HG03139 (cell line): ENCODE results near the gene PAX2.

Experiments
- ATAC-seq: cut with Tn5 transposase; IDR thresholded peaks from one replicate; pipeline ENCODE4 v1.9.1; 2021; ENCODE audit not compliant: unreplicated experiment

Gene PAX2

DNA sequence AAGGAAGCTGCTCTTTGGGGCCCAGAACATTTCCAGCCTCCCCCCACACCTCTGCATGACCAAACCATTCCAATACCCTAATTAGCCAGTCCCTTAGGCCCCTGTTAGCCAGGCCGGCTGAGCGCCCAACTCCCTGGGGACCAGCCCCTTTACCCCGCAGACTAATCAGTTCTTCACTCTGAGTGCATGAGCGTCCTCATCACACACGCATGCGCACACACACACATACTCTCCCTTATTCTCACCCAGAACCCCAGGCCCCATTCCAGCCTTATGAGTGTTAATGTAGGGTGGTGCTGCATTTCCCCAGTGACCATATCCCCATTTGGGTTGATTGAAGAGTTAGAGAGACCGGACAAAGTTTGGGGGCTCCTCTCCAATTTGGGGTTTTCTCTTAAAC, 90.4 kb downstream of the PAX2 start:
- ATAC-seq = no peak

DNA sequence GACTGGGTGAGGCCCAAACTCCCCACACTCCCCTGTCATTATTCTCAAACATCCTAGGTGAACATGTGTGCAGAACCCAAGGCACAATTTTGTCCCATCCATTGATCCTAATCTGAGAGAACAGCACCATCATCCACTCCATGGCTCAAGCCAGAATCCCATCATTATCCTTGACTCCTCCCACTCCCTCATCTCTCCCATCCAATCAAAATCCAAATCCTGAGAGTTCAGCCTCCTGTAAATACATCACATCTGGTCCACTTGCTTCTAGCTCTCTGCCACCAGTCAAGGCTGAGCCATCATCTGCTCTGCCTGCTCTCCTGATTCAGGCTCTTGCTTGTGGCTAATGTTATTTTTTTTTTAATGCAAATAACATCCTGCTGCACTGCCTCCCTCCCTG, 91.5 kb downstream of the PAX2 start:
- no peak for ATAC-seq

GRCh38 chr10:100837300-100837699, 91.9 kb downstream of the PAX2 start:
- ATAC-seq = no peak

- no peak for ATAC-seq
Measured at GRCh38 chr10:100838986-100839385, 93.6 kb downstream of the PAX2 start.

- ATAC-seq = no peak
Measured at GRCh38 chr10:100841528-100841927, 96.1 kb downstream of the PAX2 start.

DNA sequence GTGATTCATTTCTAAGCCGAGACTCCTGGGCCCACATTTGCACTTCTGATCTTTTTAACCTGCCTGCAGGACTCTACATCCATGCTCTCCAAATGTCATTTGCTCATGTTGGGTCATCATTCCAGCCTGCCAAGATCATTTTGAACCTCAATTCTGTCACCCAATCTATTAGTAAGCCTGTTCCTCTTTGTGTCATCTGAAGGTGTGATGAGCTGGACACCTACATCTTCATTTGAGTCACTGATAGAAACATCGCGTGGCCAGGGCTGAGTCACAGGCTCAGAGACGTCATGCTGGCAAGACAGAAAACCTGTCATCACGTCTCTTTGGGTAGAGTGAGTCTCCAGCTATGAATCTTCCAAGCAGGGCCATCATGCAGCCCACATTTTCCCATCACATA, 102.1 kb downstream of the PAX2 start:
- no peak for ATAC-seq

GRCh38 chr10:100848770-100849169, 103.4 kb downstream of the PAX2 start:
- no peak for ATAC-seq

GRCh38 chr10:100858261-100858660, 112.9 kb downstream of the PAX2 start:
- ATAC-seq = no peak

DNA sequence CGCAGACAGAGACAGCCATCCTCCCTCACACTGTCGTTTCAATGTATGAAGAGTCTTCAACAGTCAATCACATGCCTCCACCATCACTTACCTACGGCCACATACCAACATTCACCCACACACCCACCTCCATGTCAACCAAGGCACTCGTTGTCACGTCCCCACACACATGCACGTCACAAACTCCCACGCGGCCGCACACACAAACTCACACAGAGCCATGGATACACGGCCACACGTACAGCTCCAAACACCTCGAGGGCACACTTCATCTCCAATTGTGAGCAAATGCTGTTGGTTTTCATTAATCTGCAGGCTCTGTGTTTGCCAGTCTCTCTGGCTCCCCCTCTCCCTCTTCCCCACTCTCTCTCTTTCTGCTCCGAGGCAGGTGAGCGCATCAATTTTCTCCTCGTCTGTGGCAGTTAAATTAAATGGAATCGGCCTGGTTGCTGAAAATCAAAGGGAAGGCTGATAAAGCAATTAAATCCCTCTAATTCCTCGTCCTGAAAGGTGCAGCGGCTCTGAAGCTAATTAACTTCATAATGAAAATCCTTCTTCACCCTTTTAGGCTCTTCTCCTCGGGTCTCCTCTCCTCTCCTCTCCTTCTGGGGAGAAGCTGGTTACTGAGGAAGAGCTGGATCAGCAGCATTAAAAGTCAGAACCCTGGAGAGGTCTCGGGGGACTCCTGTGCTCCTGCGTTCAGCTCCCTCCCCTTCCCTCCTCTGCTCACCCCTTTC, 113.5 kb downstream of the PAX2 start:
- no peak for ATAC-seq

DNA sequence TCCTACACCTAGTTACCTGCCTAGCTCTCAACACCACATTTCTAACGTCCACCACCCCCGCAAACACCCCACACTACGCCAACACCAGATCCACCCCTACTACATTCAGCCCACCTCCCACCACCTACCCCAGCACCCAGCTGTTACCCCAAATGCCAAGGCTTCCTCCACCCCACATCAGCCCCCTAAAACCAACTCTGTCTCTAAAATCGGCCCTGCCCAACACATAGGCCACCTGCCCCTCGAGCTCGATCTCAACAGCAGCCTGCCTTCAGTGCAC, 114.0 kb downstream of the PAX2 start:
- ATAC-seq = no peak

GRCh38 chr10:100863433-100863832, 118.1 kb downstream of the PAX2 start:
- ATAC-seq = no peak

DNA sequence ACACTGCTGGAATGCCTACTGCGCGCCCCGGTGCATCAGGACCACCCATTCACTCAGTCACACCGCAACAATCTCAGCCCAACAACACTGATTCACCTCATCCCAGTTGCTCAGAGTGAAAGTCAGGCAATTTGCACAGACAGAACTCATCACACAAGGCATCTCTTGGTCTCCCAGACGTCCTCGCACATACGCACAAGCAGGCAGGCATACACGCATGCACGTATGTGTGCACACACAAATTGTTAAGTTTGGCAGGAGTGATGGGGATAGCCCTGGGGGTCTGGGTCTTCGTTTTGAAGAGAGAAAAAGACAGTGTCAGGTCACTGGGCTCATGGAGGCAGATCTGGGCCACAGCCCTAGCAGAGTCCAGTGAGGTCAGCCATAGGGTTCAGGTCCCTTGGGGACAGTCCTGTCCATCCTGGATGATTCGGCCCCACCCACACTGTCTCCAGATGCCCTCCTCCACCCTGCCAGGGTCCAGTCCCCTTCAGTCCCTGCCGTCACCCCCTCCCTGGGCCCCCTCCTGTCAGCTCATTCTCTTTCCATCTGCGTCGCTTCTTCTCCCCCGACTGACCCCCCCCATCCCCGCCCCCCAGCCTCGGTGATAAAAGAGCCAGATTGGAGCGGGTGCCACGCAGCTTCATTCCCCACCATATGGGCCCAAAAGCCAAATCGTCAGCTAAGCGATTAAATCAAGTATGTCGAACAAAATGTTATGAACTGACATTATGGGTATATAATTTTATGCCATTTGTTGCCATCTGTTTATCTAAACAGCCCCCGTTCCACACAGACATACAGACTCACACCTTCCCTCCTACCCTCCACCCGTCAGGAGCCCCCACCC, 118.9 kb downstream of the PAX2 start:
- ATAC-seq = no peak

DNA sequence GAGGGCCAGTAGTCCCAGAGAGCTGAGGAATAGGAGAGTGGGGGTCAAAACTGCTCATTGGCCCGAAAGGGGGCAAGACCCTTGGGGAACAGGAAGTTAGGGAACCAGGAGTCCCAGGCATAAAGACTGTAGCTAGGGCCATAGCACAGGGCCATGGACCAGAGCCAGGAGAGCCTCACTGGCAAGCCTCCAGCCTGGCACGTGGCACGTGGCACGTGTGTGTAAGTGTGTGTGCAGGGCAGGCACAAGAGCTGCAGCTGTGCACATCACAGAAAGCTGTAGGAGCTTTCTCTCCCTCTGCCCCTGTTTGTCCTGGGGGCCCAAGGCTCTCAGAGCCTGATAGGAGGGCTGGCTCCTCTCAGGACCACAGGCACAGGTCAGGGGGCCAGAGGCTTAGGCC, 119.6 kb downstream of the PAX2 start:
- no peak for ATAC-seq

DNA sequence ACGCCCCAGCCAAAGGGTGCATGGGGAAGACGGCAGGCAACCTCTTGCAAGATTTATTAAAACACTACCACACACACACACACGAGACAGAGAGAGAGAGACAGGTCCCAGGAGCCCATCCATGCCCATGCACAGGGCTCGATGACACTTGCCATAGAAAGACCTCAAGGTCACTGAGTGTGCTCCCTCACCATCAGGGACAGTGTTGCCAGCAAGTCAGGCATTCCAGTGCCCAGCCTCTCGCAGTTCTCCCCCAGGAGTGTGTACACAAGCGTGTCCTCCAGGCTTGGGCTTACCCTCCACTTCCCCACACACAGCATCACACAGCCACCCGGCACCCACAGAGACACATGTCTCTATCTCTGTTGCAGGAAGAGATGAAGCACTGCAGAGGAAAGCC, 120.6 kb downstream of the PAX2 start:
- ATAC-seq = no peak

- no peak for ATAC-seq
Measured at GRCh38 chr10:100866575-100867098, 121.3 kb downstream of the PAX2 start.

DNA sequence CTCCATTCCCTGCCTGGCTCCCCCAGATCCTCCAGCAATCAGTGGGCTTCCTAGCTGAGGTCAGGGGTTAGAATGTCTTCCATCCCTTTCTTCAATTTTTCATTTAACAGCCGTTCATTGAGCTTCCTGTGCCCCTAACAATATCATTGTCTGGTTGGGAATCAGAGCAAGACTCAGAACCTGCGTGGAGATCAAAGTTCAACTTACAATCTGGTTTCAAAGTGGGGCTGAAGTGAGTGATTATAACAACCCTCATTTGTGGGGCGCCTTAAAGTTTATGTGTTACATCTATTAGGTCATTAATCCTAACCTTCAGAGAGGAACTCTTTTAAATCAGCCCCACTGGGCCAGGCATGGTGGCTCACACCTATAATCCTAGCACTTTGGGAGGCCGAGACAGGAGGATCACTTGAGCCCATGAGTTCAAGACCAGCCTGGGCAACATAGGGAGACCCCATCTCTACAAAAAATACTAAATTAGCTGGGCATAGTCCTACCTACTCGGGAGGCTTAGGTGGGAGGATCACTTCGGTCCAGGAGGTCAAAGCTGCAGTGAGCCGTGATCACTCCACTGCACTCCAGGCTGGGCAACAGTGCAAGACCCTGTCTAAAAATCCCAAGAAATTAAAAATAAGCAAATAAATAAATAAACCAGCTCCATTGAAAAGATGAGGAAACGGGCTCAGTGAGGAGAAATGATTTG, 122.0 kb downstream of the PAX2 start:
- no peak for ATAC-seq

DNA sequence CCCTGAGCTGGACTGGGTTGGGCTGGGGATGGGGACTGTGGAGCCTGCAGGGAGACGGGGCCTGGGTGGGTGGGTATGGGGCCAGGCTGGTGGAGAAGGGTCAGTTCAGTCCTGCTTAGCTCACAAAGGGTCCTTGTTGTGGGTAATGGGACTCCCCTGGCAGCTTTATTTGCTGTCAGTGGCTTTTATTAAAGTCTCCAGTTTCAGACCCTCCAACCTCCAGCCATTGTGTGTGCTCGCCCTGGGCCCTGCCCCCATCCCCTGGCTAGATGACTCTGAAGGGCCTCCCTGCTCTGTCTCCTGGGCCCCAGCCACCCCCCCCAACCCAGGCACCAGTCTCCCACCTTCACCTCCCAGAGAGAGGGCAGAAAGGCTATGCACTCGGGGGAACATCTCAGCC, 123.0 kb downstream of the PAX2 start:
- ATAC-seq = no peak

DNA sequence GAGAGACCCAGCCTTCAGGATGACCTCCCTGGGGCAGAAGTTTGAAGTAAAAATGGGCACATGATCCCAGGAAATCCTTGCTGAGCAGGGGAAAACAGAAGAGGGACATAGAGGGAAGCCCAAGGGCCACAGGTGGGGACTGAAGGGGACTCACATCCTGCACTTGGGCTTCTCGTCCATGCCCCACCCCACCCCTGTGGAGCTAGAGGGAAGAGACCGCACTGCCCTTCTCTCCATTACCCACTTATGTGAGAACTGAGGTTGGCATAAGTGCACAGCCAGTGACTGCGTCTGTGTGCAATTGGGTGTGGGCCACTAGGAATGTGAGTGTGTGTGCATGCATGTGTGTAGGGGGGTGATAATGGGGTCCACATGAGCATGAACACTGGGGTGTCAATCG, 124.0 kb downstream of the PAX2 start:
- ATAC-seq = no peak

DNA sequence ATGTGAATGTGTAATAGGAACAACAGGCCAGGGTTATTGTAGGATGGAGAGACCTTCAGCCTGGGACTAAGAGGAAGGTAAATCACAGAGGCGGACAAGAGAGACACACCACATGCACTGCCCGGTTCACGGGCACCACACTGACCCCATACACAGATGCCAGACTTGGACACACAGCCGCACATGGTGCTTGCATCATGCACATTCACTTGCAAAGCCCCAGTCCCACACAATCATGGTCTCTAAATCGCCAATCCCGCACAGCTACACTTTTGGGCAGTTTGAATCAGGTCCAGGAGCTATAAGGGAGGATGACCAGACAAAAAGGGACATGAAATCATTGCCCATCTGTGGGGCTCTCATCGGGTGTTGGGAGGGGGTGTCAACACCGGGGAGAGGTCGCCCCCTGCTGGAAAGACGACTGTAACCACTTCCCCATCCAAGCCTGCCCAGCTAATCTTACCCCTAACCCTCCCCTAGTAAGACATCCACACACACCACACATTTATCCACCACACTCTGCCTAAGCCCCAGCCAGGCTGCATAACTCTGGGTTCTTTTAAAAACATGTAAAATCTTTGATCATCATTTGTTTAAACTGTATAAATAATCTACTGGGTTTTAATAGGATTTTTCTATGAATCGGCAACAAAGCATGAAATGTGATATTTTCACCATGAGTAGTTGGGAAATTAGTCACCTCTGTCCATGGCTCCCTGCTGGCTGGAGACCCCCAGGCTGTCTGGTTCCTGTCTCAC, 126.8 kb downstream of the PAX2 start:
- ATAC-seq = no peak

DNA sequence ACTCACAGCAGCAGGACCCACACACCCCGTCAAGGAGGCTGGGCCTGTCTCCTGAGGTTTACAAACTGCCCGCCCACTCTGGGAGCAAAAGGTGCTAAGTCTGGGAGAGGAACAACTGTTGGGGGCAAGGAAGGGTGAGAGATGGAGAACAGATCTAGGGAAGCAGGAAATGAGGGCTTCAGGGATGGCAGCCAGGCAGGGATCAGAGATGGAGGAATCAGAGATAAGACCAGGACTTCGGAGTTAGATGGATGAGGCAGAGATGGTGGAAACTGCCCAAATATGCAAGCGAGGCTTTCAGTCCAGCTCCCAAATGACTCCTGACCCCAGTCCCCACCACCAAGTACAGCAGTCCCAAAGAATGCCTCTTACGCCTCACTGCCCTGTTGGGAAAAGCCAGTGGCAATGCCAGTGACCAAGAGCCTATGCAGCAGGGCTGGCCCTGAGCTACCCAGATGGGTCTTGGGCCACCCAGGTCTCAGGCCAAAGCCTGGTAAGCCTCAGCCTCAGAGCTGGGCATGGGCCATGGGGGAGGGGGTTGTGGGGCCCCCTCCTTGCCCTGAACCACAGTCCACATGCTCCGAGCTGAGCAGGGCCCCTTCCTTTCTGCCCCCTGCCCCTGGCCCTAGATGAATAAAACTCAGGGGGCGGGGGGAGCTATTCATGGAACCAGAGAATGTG, 127.9 kb downstream of the PAX2 start:
- no peak for ATAC-seq
